D721Med (cell line): Measurements from ENCODE around the gene EGFR.
"Not testable (repeated sequence)": the region's sequence is repeated elsewhere in the genome, so short reads cannot be mapped to it uniquely, and the experiment has no call there.

ENCODE experiments used
- DNase-seq: peaks from one replicate; pipeline ENCODE4 v3.0.0; 2011; ENCODE audit warnings: low spot score; ENCODE audit not compliant: insufficient read length
- FAIRE-seq: peaks from 2 replicates; lab custom pipeline; 2011; peaks lifted over from hg19 to GRCh38; lab: Jason Lieb, UNC
- TF ChIP-seq, protein P1 (sequence below): IDR thresholded peaks from 2 replicates; pipeline ENCODE4 v1.5.1; 2012; ENCODE audit warnings: mild to moderate bottlenecking, control low read depth; ENCODE audit not compliant: insufficient read depth; ENCODE audit errors: missing control alignments

The EGFR gene

DNA sequence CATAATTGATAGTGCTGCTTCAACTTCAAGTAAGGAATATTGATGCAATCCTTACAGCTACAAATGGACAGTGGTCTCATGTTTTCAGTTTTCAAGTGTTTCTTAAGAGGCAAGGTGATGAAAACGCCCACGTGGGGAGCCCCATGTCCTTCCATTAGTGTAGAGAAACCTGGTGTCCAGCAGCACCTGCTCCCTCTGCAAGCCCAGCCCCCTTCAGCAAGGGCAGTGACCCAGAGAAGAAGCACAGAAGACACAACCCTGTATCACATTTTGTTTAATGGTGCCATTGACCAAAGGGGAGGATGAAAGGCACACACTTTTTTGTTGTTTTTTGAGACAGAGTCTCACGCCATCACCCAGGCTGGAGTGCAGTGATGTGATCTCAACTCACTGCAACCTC, 143.7 kb downstream of the EGFR start:
- no peak for FAIRE-seq

DNA sequence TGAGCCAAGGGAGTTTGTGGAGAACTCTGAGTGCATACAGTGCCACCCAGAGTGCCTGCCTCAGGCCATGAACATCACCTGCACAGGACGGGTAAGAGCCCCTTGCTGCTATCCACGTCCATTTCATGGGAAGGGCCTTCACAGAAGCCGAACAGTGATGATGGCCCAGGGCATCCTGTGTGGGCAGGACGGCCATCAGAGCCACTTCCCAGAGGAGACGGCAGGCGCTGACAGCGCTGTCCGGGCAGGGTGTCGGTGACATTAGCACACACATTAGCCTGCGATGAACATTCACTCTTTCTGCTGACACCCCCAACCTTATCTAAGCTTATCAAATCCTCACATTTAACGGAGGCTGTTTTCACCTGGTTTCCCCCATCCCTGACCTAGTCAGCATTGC, 144.9 kb downstream of the EGFR start:
- FAIRE-seq (no peak), DNase-seq (no peak)
- TF ChIP-seq, protein P1, sequence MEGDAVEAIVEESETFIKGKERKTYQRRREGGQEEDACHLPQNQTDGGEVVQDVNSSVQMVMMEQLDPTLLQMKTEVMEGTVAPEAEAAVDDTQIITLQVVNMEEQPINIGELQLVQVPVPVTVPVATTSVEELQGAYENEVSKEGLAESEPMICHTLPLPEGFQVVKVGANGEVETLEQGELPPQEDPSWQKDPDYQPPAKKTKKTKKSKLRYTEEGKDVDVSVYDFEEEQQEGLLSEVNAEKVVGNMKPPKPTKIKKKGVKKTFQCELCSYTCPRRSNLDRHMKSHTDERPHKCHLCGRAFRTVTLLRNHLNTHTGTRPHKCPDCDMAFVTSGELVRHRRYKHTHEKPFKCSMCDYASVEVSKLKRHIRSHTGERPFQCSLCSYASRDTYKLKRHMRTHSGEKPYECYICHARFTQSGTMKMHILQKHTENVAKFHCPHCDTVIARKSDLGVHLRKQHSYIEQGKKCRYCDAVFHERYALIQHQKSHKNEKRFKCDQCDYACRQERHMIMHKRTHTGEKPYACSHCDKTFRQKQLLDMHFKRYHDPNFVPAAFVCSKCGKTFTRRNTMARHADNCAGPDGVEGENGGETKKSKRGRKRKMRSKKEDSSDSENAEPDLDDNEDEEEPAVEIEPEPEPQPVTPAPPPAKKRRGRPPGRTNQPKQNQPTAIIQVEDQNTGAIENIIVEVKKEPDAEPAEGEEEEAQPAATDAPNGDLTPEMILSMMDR = no peak

More for the DNA sequence above, 143.7 kb downstream of the EGFR start:
- TF ChIP-seq, protein P1 = no peak
- no peak for DNase-seq

DNA sequence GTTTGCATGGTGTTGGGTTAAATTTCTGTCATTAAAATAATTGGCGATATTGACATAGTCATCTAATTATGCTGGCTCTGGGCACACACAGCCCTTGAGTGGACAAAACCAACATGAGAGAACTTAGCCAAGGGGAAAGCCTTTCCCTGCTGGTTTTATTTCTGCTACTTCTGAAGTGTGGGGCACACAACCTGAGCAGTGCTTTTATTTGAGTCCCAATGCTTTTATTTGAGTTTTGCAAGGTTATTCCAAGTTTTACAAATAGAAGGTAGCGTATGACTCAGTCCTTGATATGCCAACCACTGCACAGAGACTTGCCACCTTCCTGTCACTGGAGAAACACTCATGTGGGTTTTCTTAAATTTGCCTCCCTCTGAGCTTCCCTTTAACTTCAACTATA, 145.7 kb downstream of the EGFR start:
- FAIRE-seq (no peak), DNase-seq (no peak)
- TF ChIP-seq, protein P1 = no peak

DNA sequence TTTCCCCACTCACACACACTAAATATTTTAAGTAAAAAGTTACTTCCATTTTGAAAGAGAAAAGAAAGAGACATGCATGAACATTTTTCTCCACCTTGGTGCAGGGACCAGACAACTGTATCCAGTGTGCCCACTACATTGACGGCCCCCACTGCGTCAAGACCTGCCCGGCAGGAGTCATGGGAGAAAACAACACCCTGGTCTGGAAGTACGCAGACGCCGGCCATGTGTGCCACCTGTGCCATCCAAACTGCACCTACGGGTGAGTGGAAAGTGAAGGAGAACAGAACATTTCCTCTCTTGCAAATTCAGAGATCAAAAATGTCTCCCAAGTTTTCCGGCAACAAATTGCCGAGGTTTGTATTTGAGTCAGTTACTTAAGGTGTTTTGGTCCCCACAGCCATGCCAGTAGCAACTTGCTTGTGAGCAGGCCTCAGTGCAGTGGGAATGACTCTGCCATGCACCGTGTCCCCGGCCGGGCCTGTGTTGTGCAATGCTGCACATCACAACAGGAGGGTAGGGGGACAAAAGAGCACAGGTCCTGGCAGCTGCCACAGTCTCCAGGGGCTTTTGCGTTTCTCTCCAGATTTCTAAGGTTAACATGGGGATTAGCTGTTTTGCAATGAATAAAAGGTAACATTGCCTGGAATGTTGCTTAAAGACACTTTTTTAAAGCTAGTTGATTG, 146.5 kb downstream of the EGFR start:
- TF ChIP-seq, protein P1 = no peak
- no peak for FAIRE-seq
- DNase-seq = no peak

DNA sequence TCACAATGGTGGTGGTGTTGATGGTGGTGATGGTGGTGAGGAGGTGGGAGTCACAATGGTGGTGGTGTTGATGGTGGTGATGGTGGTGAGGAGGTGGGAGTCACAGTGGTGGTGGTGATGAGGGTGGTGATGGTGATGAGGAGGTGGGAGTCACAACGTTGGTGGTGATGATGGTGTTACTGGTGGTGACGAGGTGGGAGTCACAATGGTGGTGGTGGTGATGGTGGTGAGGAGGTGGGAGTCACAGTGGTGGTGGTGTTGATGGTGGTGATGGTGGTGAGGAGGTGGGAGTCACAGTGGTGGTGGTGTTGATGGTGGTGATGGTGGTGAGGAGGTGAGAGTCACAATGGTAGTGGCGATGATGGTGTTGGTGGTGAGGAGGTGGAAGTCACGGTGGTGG, 148.5 kb downstream of the EGFR start:
- DNase-seq, FAIRE-seq: not testable (repeated sequence)

DNA sequence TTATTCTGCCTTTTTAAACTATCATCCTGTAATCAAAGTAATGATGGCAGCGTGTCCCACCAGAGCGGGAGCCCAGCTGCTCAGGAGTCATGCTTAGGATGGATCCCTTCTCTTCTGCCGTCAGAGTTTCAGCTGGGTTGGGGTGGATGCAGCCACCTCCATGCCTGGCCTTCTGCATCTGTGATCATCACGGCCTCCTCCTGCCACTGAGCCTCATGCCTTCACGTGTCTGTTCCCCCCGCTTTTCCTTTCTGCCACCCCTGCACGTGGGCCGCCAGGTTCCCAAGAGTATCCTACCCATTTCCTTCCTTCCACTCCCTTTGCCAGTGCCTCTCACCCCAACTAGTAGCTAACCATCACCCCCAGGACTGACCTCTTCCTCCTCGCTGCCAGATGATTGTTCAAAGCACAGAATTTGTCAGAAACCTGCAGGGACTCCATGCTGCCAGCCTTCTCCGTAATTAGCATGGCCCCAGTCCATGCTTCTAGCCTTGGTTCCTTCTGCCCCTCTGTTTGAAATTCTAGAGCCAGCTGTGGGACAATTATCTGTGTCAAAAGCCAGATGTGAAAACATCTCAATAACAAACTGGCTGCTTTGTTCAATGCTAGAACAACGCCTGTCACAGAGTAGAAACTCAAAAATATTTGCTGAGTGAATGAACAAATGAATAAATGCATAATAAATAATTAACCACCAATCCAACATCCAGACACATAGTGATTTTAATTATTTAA, 151.7 kb downstream of the EGFR start:
- no peak for FAIRE-seq
- TF ChIP-seq, protein P1 = no peak
- no peak for DNase-seq

DNA sequence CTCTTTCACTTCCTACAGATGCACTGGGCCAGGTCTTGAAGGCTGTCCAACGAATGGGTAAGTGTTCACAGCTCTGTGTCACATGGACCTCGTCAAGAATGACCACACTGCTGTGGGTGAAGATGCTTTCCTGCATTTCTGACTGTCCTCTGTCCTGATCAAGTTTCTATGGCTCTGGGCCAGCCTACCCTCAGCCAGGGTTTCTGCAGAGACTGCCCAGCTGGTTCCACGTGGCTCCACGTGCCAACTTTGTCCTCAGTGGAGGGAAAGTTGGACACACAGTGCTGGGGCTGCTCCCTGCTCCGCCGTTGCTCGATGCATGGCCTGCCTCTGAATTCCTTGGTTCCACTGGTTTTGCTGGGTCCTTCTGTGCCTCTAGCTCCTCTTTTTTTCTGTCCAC, 152.3 kb downstream of the EGFR start:
- no peak for DNase-seq
- no peak for FAIRE-seq
- TF ChIP-seq, protein P1 = no peak
